Measurements from ENCODE around the gene CSF3R. TPM values are rescaled to one million over a fixed set of nuclear protein-coding genes. Genes with fewer than 3 reads are reported as not detected.
A peak's percentile ranks its signal among the peaks of the same experiment; 100 is the strongest.

CSF3R gene
- total RNA-seq, 1 donor from 2014 or later = 1.4 TPM

- Mint-ChIP-seq H3K27me3 (ENCODE audit: unreplicated experiment) (peaks cover 6% of the 10 kb centered on the region), H3K36me3 (ENCODE audit: low read depth, unreplicated experiment) (no peaks in the 10 kb centered on the region), H3K9me3 (ENCODE audit: unreplicated experiment) (no peaks in the 10 kb centered on the region), H3K4me3 (ENCODE audit: unreplicated experiment) (no peak overlapping the region), H3K4me1 (ENCODE audit: unreplicated experiment) (no peaks in the 10 kb centered on the region), H3K27ac (ENCODE audit: unreplicated experiment) (no peak overlapping the region)
- TF ChIP-seq, protein P1, sequence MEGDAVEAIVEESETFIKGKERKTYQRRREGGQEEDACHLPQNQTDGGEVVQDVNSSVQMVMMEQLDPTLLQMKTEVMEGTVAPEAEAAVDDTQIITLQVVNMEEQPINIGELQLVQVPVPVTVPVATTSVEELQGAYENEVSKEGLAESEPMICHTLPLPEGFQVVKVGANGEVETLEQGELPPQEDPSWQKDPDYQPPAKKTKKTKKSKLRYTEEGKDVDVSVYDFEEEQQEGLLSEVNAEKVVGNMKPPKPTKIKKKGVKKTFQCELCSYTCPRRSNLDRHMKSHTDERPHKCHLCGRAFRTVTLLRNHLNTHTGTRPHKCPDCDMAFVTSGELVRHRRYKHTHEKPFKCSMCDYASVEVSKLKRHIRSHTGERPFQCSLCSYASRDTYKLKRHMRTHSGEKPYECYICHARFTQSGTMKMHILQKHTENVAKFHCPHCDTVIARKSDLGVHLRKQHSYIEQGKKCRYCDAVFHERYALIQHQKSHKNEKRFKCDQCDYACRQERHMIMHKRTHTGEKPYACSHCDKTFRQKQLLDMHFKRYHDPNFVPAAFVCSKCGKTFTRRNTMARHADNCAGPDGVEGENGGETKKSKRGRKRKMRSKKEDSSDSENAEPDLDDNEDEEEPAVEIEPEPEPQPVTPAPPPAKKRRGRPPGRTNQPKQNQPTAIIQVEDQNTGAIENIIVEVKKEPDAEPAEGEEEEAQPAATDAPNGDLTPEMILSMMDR (IDR thresholded peaks at IDR 0.05; ENCODE audit: unreplicated experiment) = no peak
- DNase-seq (ENCODE audit: low spot score) = no peak
Observed at GRCh38 chr1:36517011-36517771, 34.5 kb upstream of the CSF3R start.

GRCh38 chr1:36516372-36517010 is 33.8 kb upstream of the CSF3R start:
- DNase-seq (ENCODE audit: low spot score) = peak; percentile 45
- TF ChIP-seq, protein P1 (IDR thresholded peaks at IDR 0.05; ENCODE audit: unreplicated experiment) = peak; percentile 78
- no peaks in the 10 kb centered on the region for H3K36me3 Mint-ChIP-seq (ENCODE audit: low read depth, unreplicated experiment)
- H3K4me1 Mint-ChIP-seq (ENCODE audit: unreplicated experiment) = no peaks in the 10 kb centered on the region
- no peak overlapping the region for H3K4me3 Mint-ChIP-seq (ENCODE audit: unreplicated experiment)
- no peaks in the 10 kb centered on the region for H3K9me3 Mint-ChIP-seq (ENCODE audit: unreplicated experiment)
- peaks cover 6% of the 10 kb centered on the region for H3K27me3 Mint-ChIP-seq (ENCODE audit: unreplicated experiment)
- H3K27ac Mint-ChIP-seq (ENCODE audit: unreplicated experiment) = no peak overlapping the region

GRCh38 chr1:36515315-36516138 is 32.8 kb upstream of the CSF3R start:
- DNase-seq (ENCODE audit: low spot score) = no peak
- TF ChIP-seq, protein P1 (IDR thresholded peaks at IDR 0.05; ENCODE audit: unreplicated experiment) = no peak
- Mint-ChIP-seq H3K4me1 (ENCODE audit: unreplicated experiment) (no peaks in the 10 kb centered on the region), H3K9me3 (ENCODE audit: unreplicated experiment) (no peaks in the 10 kb centered on the region), H3K27ac (ENCODE audit: unreplicated experiment) (no peak overlapping the region), H3K27me3 (ENCODE audit: unreplicated experiment) (peaks cover 6% of the 10 kb centered on the region), H3K36me3 (ENCODE audit: low read depth, unreplicated experiment) (no peaks in the 10 kb centered on the region), H3K4me3 (ENCODE audit: unreplicated experiment) (no peak overlapping the region)

DNA sequence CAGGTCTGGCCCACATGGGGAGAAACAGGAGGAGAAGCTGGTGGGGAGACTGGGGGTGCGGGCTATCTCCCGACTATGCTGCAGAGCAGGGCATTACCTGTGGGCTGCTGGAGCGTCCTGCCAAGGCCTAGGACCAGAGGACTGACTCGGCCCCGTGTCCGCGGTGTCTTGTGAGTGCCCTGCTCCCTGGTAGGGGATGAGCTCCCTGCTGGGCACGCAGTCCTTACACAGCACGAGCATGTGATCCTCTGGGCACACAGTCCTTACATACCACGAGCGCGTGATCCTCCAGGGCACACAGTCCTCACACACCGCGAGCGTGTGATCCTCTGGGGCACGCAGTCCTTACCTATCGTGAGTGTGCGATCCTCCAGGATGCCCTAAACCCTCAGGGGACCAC is 31.8 kb upstream of the CSF3R start:
- Mint-ChIP-seq H3K36me3 (ENCODE audit: low read depth, unreplicated experiment) (no peaks in the 10 kb centered on the region), H3K4me3 (ENCODE audit: unreplicated experiment) (no peak overlapping the region), H3K27me3 (ENCODE audit: unreplicated experiment) (peaks cover 4% of the 10 kb centered on the region), H3K27ac (ENCODE audit: unreplicated experiment) (no peak overlapping the region), H3K4me1 (ENCODE audit: unreplicated experiment) (no peaks in the 10 kb centered on the region), H3K9me3 (ENCODE audit: unreplicated experiment) (no peaks in the 10 kb centered on the region)
- no peak for DNase-seq (ENCODE audit: low spot score)
- TF ChIP-seq, protein P1 (IDR thresholded peaks at IDR 0.05; ENCODE audit: unreplicated experiment) = no peak
